ENCODE results near the gene PRKAG1. TPM values are rescaled to one million over a fixed set of nuclear protein-coding genes. Genes with fewer than 3 reads are reported as not detected.

The PRKAG1 gene
- polyA plus RNA-seq, 10 donors: 51.8 to 65.6 (median 58.9) TPM

GRCh38 chr12:48985901-48986300, 32.7 kb downstream of the PRKAG1 start:
- DNase-seq: no peak

- DNase-seq: no peak
Measured at GRCh38 chr12:48985475-48985897, 33.1 kb downstream of the PRKAG1 start.

GRCh38 chr12:48982397-48983080, 36.0 kb downstream of the PRKAG1 start:
- DNase-seq: no peak

GRCh38 chr12:48981757-48982157, 36.8 kb downstream of the PRKAG1 start:
- DNase-seq: no peak

GRCh38 chr12:48980953-48981756, 37.4 kb downstream of the PRKAG1 start:
- peak in 1 of 3 donors; percentile 63 for DNase-seq

GRCh38 chr12:48980389-48980952, 38.1 kb downstream of the PRKAG1 start:
- no peak for DNase-seq

GRCh38 chr12:48979602-48980388, 38.8 kb downstream of the PRKAG1 start:
- peak in 1 of 3 donors; percentile 76 for DNase-seq

GRCh38 chr12:48978741-48979601, 39.6 kb downstream of the PRKAG1 start:
- DNase-seq: no peak

- DNase-seq: no peak
Measured at GRCh38 chr12:48978291-48978740, 40.3 kb downstream of the PRKAG1 start, which contains the start of gene WNT1. TSS of gene WNT1 (plus strand) at chr12:48978322. CDS start at chr12:48978651, 329 bp downstream.

- peak in 1 of 3 donors; percentile 66 for DNase-seq
Measured at GRCh38 chr12:48977290-48978281, 41.0 kb downstream of the PRKAG1 start.

GRCh38 chr12:48973941-48974673, 44.5 kb downstream of the PRKAG1 start:
- DNase-seq: peak in 1 of 3 donors; percentile 57

- DNase-seq: no peak
Measured at GRCh38 chr12:48973531-48973930, 45.0 kb downstream of the PRKAG1 start.

GRCh38 chr12:48972952-48973483, 45.6 kb downstream of the PRKAG1 start:
- no peak for DNase-seq

GRCh38 chr12:48972213-48972951, 46.2 kb downstream of the PRKAG1 start:
- DNase-seq: no peak

- DNase-seq: no peak
Measured at GRCh38 chr12:48970702-48971334, 47.8 kb downstream of the PRKAG1 start.

GRCh38 chr12:48969833-48970701, 48.5 kb downstream of the PRKAG1 start:
- peak in 1 of 3 donors; percentile 71 for DNase-seq
